ENCODE results near the gene CRIP2. TPM values are rescaled to one million over a fixed set of nuclear protein-coding genes. Genes with fewer than 3 reads are reported as not detected.

Gene CRIP2
- total and polyA plus RNA-seq, 10 of the 15 experiments (the other 5 are each of a cell fraction or from before 2014, with no cell fraction given) = 0.04 to 0.62 (median 0.37) TPM; not detected in 5

GRCh38 chr14:105529319-105529568 lies 54.6 kb downstream of the CRIP2 start (continued):
- TF ChIP-seq PRDM15 (CRISPR knock-in tag; IDR thresholded peaks at IDR 0.05) = no peak

Other genes starting within 250 kb of the CRIP2 start
Only the 7 nearest of the 8 such genes appear.
- gene BRF1, start 173.8 kb upstream of the CRIP2 start, total RNA-seq (2014; rRNA removed) = 25.2 and 26.5 TPM in 2 replicates
- 11.5 and 11.6 TPM in 2 replicates for gene BRF1, start 173.8 kb upstream of the CRIP2 start, total RNA-seq (2014; rRNA removed; fragmentation: Illumina TruSeq; extraction: Trizol)
- gene BRF1, start 173.8 kb upstream of the CRIP2 start, total RNA-seq (2021) = 29.3 and 33.5 TPM in 2 replicates
- 7.1 and 8.0 TPM in 2 replicates for gene BRF1, start 173.8 kb upstream of the CRIP2 start, polyA plus RNA-seq (2011; rRNA removed)
- 5.3 and 8.8 TPM in 2 replicates for gene BRF1, start 173.8 kb upstream of the CRIP2 start, polyA plus RNA-seq (2014; fragmentation: Illumina TruSeq; extraction: Trizol)
- under 1 TPM; 0.21 to 0.58 TPM for gene BRF1, start 173.8 kb upstream of the CRIP2 start, polyA plus RNA-seq (2014; fragmentation: Nextera tagmentation; extraction: Ambion mirVana)
- 18.3 and 22.6 TPM in 2 replicates for gene BRF1, start 173.8 kb upstream of the CRIP2 start, polyA plus RNA-seq (2014; rRNA removed)
- 10 to 100 TPM in 1 of 2 experiments, 1 to 10 TPM in 1; 9.7 to 17.4 TPM for gene BRF1, start 173.8 kb upstream of the CRIP2 start, polyA plus RNA-seq (2016; fragmentation: Nextera tagmentation; extraction: Ambion mirVana)
- gene PACS2, start 160.1 kb upstream of the CRIP2 start, total RNA-seq (2014; rRNA removed) = 23.3 and 34.1 TPM in 2 replicates
- 9.2 and 11.4 TPM in 2 replicates for gene PACS2, start 160.1 kb upstream of the CRIP2 start, total RNA-seq (2014; rRNA removed; fragmentation: Illumina TruSeq; extraction: Trizol)
- gene PACS2, start 160.1 kb upstream of the CRIP2 start, total RNA-seq (2021) = 37.2 and 37.3 TPM in 2 replicates
- gene PACS2, start 160.1 kb upstream of the CRIP2 start, polyA plus RNA-seq (2011; rRNA removed) = 10.1 and 13.6 TPM in 2 replicates
- 5.2 and 7.4 TPM in 2 replicates for gene PACS2, start 160.1 kb upstream of the CRIP2 start, polyA plus RNA-seq (2014; fragmentation: Illumina TruSeq; extraction: Trizol)
- under 1 TPM; 0.21 to 0.91 TPM for gene PACS2, start 160.1 kb upstream of the CRIP2 start, polyA plus RNA-seq (2014; fragmentation: Nextera tagmentation; extraction: Ambion mirVana)
- gene PACS2, start 160.1 kb upstream of the CRIP2 start, polyA plus RNA-seq (2014; rRNA removed) = 30.3 and 35.7 TPM in 2 replicates
- 1 to 10 TPM; 4.5 to 5.8 TPM for gene PACS2, start 160.1 kb upstream of the CRIP2 start, polyA plus RNA-seq (2016; fragmentation: Nextera tagmentation; extraction: Ambion mirVana)
- 0.49 and 1.0 TPM in 2 replicates for gene TEX22, start 76.3 kb upstream of the CRIP2 start, total RNA-seq (2014; rRNA removed)
- 0.54 and 0.64 TPM in 2 replicates for gene TEX22, start 76.3 kb upstream of the CRIP2 start, total RNA-seq (2014; rRNA removed; fragmentation: Illumina TruSeq; extraction: Trizol)
- 2.7 and 4.0 TPM in 2 replicates for gene TEX22, start 76.3 kb upstream of the CRIP2 start, total RNA-seq (2021)
- gene TEX22, start 76.3 kb upstream of the CRIP2 start, polyA plus RNA-seq (2011; rRNA removed) = 0.12 and 0.15 TPM in 2 replicates
- 0.12 TPM in 1 of 2 replicates, not detected in the other for gene TEX22, start 76.3 kb upstream of the CRIP2 start, polyA plus RNA-seq (2014; fragmentation: Illumina TruSeq; extraction: Trizol)
- under 1 TPM in 1 of 2 experiments, not detected in 1; 0.02 TPM for gene TEX22, start 76.3 kb upstream of the CRIP2 start, polyA plus RNA-seq (2014; fragmentation: Nextera tagmentation; extraction: Ambion mirVana)
- gene TEX22, start 76.3 kb upstream of the CRIP2 start, polyA plus RNA-seq (2014; rRNA removed) = 0.63 and 0.80 TPM in 2 replicates
- gene TEX22, start 76.3 kb upstream of the CRIP2 start, polyA plus RNA-seq (2016; fragmentation: Nextera tagmentation; extraction: Ambion mirVana) = 1 to 10 TPM; 1.1 to 1.3 TPM
- gene MTA1, start 55.0 kb upstream of the CRIP2 start, total RNA-seq (2014; rRNA removed) = 53.3 and 62.6 TPM in 2 replicates
- 28.1 and 30.8 TPM in 2 replicates for gene MTA1, start 55.0 kb upstream of the CRIP2 start, total RNA-seq (2014; rRNA removed; fragmentation: Illumina TruSeq; extraction: Trizol)
- 138 and 162 TPM in 2 replicates for gene MTA1, start 55.0 kb upstream of the CRIP2 start, total RNA-seq (2021)
- gene MTA1, start 55.0 kb upstream of the CRIP2 start, polyA plus RNA-seq (2011; rRNA removed) = 26.0 and 52.3 TPM in 2 replicates
- 9.6 and 30.4 TPM in 2 replicates for gene MTA1, start 55.0 kb upstream of the CRIP2 start, polyA plus RNA-seq (2014; fragmentation: Illumina TruSeq; extraction: Trizol)
- under 1 TPM; 0.14 to 0.69 TPM for gene MTA1, start 55.0 kb upstream of the CRIP2 start, polyA plus RNA-seq (2014; fragmentation: Nextera tagmentation; extraction: Ambion mirVana)
- gene MTA1, start 55.0 kb upstream of the CRIP2 start, polyA plus RNA-seq (2014; rRNA removed) = 114 and 134 TPM in 2 replicates
- 10 to 100 TPM in 1 of 2 experiments, 1 to 10 TPM in 1; 7.7 to 10.3 TPM for gene MTA1, start 55.0 kb upstream of the CRIP2 start, polyA plus RNA-seq (2016; fragmentation: Nextera tagmentation; extraction: Ambion mirVana)
- 99.4 and 101 TPM in 2 replicates for gene CRIP1, start 12.1 kb downstream of the CRIP2 start, total RNA-seq (2014; rRNA removed)
- 87.3 and 90.6 TPM in 2 replicates for gene CRIP1, start 12.1 kb downstream of the CRIP2 start, total RNA-seq (2014; rRNA removed; fragmentation: Illumina TruSeq; extraction: Trizol)
- 177 and 188 TPM in 2 replicates for gene CRIP1, start 12.1 kb downstream of the CRIP2 start, total RNA-seq (2021)
- gene CRIP1, start 12.1 kb downstream of the CRIP2 start, polyA plus RNA-seq (2011; rRNA removed) = 36.3 and 174 TPM in 2 replicates
- 8.1 and 81.1 TPM in 2 replicates for gene CRIP1, start 12.1 kb downstream of the CRIP2 start, polyA plus RNA-seq (2014; fragmentation: Illumina TruSeq; extraction: Trizol)
- 100 to 1,000 TPM in 1 of 2 experiments, 10 to 100 TPM in 1; 66.8 to 134 TPM for gene CRIP1, start 12.1 kb downstream of the CRIP2 start, polyA plus RNA-seq (2014; fragmentation: Nextera tagmentation; extraction: Ambion mirVana)
- 259 and 269 TPM in 2 replicates for gene CRIP1, start 12.1 kb downstream of the CRIP2 start, polyA plus RNA-seq (2014; rRNA removed)
- 100 to 1,000 TPM; 207 to 230 TPM for gene CRIP1, start 12.1 kb downstream of the CRIP2 start, polyA plus RNA-seq (2016; fragmentation: Nextera tagmentation; extraction: Ambion mirVana)
- gene TEDC1, start 16.4 kb downstream of the CRIP2 start, total RNA-seq (2014; rRNA removed) = 23.0 and 25.8 TPM in 2 replicates
- 2.9 and 5.1 TPM in 2 replicates for gene TEDC1, start 16.4 kb downstream of the CRIP2 start, total RNA-seq (2014; rRNA removed; fragmentation: Illumina TruSeq; extraction: Trizol)
- gene TEDC1, start 16.4 kb downstream of the CRIP2 start, total RNA-seq (2021) = 30.5 and 34.2 TPM in 2 replicates
- gene TEDC1, start 16.4 kb downstream of the CRIP2 start, polyA plus RNA-seq (2011; rRNA removed) = 1.7 and 6.0 TPM in 2 replicates
- gene TEDC1, start 16.4 kb downstream of the CRIP2 start, polyA plus RNA-seq (2014; fragmentation: Illumina TruSeq; extraction: Trizol) = 0.10 and 0.76 TPM in 2 replicates
- gene TEDC1, start 16.4 kb downstream of the CRIP2 start, polyA plus RNA-seq (2014; fragmentation: Nextera tagmentation; extraction: Ambion mirVana) = 1 to 10 TPM in 1 of 2 experiments, under 1 TPM in 1; 0.19 to 1.6 TPM
- 27.8 and 32.6 TPM in 2 replicates for gene TEDC1, start 16.4 kb downstream of the CRIP2 start, polyA plus RNA-seq (2014; rRNA removed)
- gene TEDC1, start 16.4 kb downstream of the CRIP2 start, polyA plus RNA-seq (2016; fragmentation: Nextera tagmentation; extraction: Ambion mirVana) = 10 to 100 TPM; 23.3 to 29.9 TPM
- 4.9 and 6.6 TPM in 2 replicates for gene TMEM121, start 51.8 kb downstream of the CRIP2 start, total RNA-seq (2014; rRNA removed)
- gene TMEM121, start 51.8 kb downstream of the CRIP2 start, total RNA-seq (2014; rRNA removed; fragmentation: Illumina TruSeq; extraction: Trizol) = 0.09 and 0.13 TPM in 2 replicates
- 3.2 and 3.4 TPM in 2 replicates for gene TMEM121, start 51.8 kb downstream of the CRIP2 start, total RNA-seq (2021)
- gene TMEM121, start 51.8 kb downstream of the CRIP2 start, polyA plus RNA-seq (2011; rRNA removed) = 0.04 TPM in 1 of 2 replicates, not detected in the other
- gene TMEM121, start 51.8 kb downstream of the CRIP2 start, polyA plus RNA-seq (2014; fragmentation: Illumina TruSeq; extraction: Trizol) = not detected in 2 replicates
- gene TMEM121, start 51.8 kb downstream of the CRIP2 start, polyA plus RNA-seq (2014; fragmentation: Nextera tagmentation; extraction: Ambion mirVana) = under 1 TPM in 1 of 2 experiments, not detected in 1; 0.27 TPM
- 3.1 and 4.9 TPM in 2 replicates for gene TMEM121, start 51.8 kb downstream of the CRIP2 start, polyA plus RNA-seq (2014; rRNA removed)
- 1 to 10 TPM in 1 of 2 experiments, under 1 TPM in 1; 0.49 to 1.9 TPM for gene TMEM121, start 51.8 kb downstream of the CRIP2 start, polyA plus RNA-seq (2016; fragmentation: Nextera tagmentation; extraction: Ambion mirVana)